Skeletal muscle tissue (tissue), 1 donor: ENCODE results near the gene CFHR3. TPM values are rescaled to one million over a fixed set of nuclear protein-coding genes. Genes with fewer than 3 reads are reported as not detected.

ENCODE experiments used
- total RNA-seq: library from RNA; depleted of rRNA; stranded (reverse); fragments of >200 nt; gene quantifications from one replicate; pipeline ENCODE4 v1.2.3, GENCODE V29; 2014

Gene CFHR3
- total RNA-seq, 1 donor from 2014 or later, result 1.0 TPM

Other genes starting within 250 kb of the CFHR3 start
- gene KCNT2, start 166.4 kb upstream of the CFHR3 start, total RNA-seq, result 8.9 TPM
- gene CFH, start 122.8 kb upstream of the CFHR3 start, total RNA-seq, result 119 TPM
- gene CFHR1, start 44.9 kb downstream of the CFHR3 start, total RNA-seq, result 1.6 TPM
- not detected for gene CFHR4, start 113.2 kb downstream of the CFHR3 start, total RNA-seq
- gene CFHR2, start 168.9 kb downstream of the CFHR3 start, total RNA-seq, result not detected
- not detected for gene CFHR5, start 202.7 kb downstream of the CFHR3 start, total RNA-seq